ENCODE measurements around the gene OTX2.

Gene OTX2

GRCh38 chr14:56808110-56808382, 2.2 kb downstream of the OTX2 start:
- H3K18ac ChIP-seq (ENCODE audit: low read length), result no peak overlapping the region
- no peaks in the 10 kb centered on the region for H3K36me3 ChIP-seq (ENCODE audit: control insufficient read depth in 1 of 2, insufficient read depth in 2 of 2, low read length in 2 of 2)
- peaks cover 2% of the 10 kb centered on the region for H3K9me3 ChIP-seq (ENCODE audit: insufficient read depth, low read depth, low read length)
- H3K4me1 ChIP-seq (ENCODE audit: control insufficient read depth in 1 of 2, insufficient read depth in 2 of 2, low read length in 2 of 2), result no peaks in the 10 kb centered on the region
- no peak overlapping the region for H4K8ac ChIP-seq (ENCODE audit: low read depth, low read length)
- no peak overlapping the region for H2AK5ac ChIP-seq (ENCODE audit: low read length)
- no peak overlapping the region for H4K12ac ChIP-seq (ENCODE audit: low read depth, low read length)
- no peak overlapping the region for H3K23ac ChIP-seq (ENCODE audit: low read length)
- H2BK12ac ChIP-seq (ENCODE audit: low read length), result no peak overlapping the region
- DNase-seq, result peak in 1 of 2 donors; percentile 18
- no peak overlapping the region for H2BK5ac ChIP-seq (ENCODE audit: low read depth, low read length, poor library complexity)
- H3K4me3 ChIP-seq (ENCODE audit: low read depth, low read length), result no peak overlapping the region
- H3K79me1 ChIP-seq (ENCODE audit: low read length), result no peaks in the 10 kb centered on the region
- peaks cover 88% of the 10 kb centered on the region for H3K27me3 ChIP-seq (ENCODE audit: insufficient read depth, low read length)
- no peak overlapping the region for H2AFZ ChIP-seq (ENCODE audit: insufficient read depth, low read length, poor library complexity)
- H3K14ac ChIP-seq (ENCODE audit: low read length), result no peak overlapping the region
- H3K27ac ChIP-seq (ENCODE audit: low read depth, low read length), result no peak overlapping the region
- no peak overlapping the region for H4K91ac ChIP-seq (ENCODE audit: low read depth, low read length)
- no peak overlapping the region for H3K9ac ChIP-seq (ENCODE audit: low read length)
- H2BK120ac ChIP-seq (ENCODE audit: insufficient read depth, low read length, poor library complexity), result no peak overlapping the region
- no peaks in the 10 kb centered on the region for H3K79me2 ChIP-seq (ENCODE audit: control insufficient read depth, insufficient read depth, low read length, poor library complexity)
- H3K4ac ChIP-seq (ENCODE audit: low read depth, low read length), result no peak overlapping the region
- peak overlapping the region; percentile 36 for H3K4me2 ChIP-seq (ENCODE audit: low read length)
- WGBS (ENCODE audit: extremely low coverage, insufficient coverage, insufficient read length), result no CpG with 5 or more reads among the region's 16 CpGs

GRCh38 chr14:56807386-56808109, 2.7 kb downstream of the OTX2 start:
- WGBS (ENCODE audit: extremely low coverage, insufficient coverage, insufficient read length), result no CpG with 5 or more reads among the region's 39 CpGs

GRCh38 chr14:56806760-56807159, 3.5 kb downstream of the OTX2 start:
- no peak overlapping the region for H3K4ac ChIP-seq (ENCODE audit: low read depth, low read length)
- DNase-seq, result no peak
- no peaks in the 10 kb centered on the region for H3K36me3 ChIP-seq (ENCODE audit: control insufficient read depth in 1 of 2, insufficient read depth in 2 of 2, low read length in 2 of 2)
- H2BK5ac ChIP-seq (ENCODE audit: low read depth, low read length, poor library complexity), result no peak overlapping the region
- no peaks in the 10 kb centered on the region for H3K4me1 ChIP-seq (ENCODE audit: control insufficient read depth in 1 of 2, insufficient read depth in 2 of 2, low read length in 2 of 2)
- no peak overlapping the region for H3K14ac ChIP-seq (ENCODE audit: low read length)
- no CpG with 5 or more reads among the region's 4 CpGs for WGBS (ENCODE audit: extremely low coverage, insufficient coverage, insufficient read length)
- no peaks in the 10 kb centered on the region for H3K79me1 ChIP-seq (ENCODE audit: low read length)
- no peak overlapping the region for H3K4me2 ChIP-seq (ENCODE audit: low read length)
- H3K9me3 ChIP-seq (ENCODE audit: insufficient read depth, low read depth, low read length), result peaks cover 2% of the 10 kb centered on the region
- no peak overlapping the region for H2AK5ac ChIP-seq (ENCODE audit: low read length)
- no peaks in the 10 kb centered on the region for H3K79me2 ChIP-seq (ENCODE audit: control insufficient read depth, insufficient read depth, low read length, poor library complexity)
- no peak overlapping the region for H3K4me3 ChIP-seq (ENCODE audit: low read depth, low read length)
- H2AFZ ChIP-seq (ENCODE audit: insufficient read depth, low read length, poor library complexity), result no peak overlapping the region
- no peak overlapping the region for H4K8ac ChIP-seq (ENCODE audit: low read depth, low read length)
- H3K9ac ChIP-seq (ENCODE audit: low read length), result no peak overlapping the region
- no peak overlapping the region for H3K23ac ChIP-seq (ENCODE audit: low read length)
- H2BK12ac ChIP-seq (ENCODE audit: low read length), result no peak overlapping the region
- no peak overlapping the region for H2BK120ac ChIP-seq (ENCODE audit: insufficient read depth, low read length, poor library complexity)
- H4K12ac ChIP-seq (ENCODE audit: low read depth, low read length), result no peak overlapping the region
- no peak overlapping the region for H4K91ac ChIP-seq (ENCODE audit: low read depth, low read length)
- no peak overlapping the region for H3K27ac ChIP-seq (ENCODE audit: low read depth, low read length)
- H3K18ac ChIP-seq (ENCODE audit: low read length), result no peak overlapping the region
- H3K27me3 ChIP-seq (ENCODE audit: insufficient read depth, low read length), result peaks cover 82% of the 10 kb centered on the region

More at GRCh38 chr14:56807386-56808109, 2.7 kb downstream of the OTX2 start:
- no peak overlapping the region for H3K4me3 ChIP-seq (ENCODE audit: low read depth, low read length)
- peaks cover 2% of the 10 kb centered on the region for H3K9me3 ChIP-seq (ENCODE audit: insufficient read depth, low read depth, low read length)
- peak in 1 of 2 donors; percentile 27 for DNase-seq
- H3K9ac ChIP-seq (ENCODE audit: low read length), result no peak overlapping the region
- no peak overlapping the region for H3K14ac ChIP-seq (ENCODE audit: low read length)
- no peaks in the 10 kb centered on the region for H3K4me1 ChIP-seq (ENCODE audit: control insufficient read depth in 1 of 2, insufficient read depth in 2 of 2, low read length in 2 of 2)
- no peak overlapping the region for H3K18ac ChIP-seq (ENCODE audit: low read length)
- H2BK12ac ChIP-seq (ENCODE audit: low read length), result no peak overlapping the region
- H3K79me2 ChIP-seq (ENCODE audit: control insufficient read depth, insufficient read depth, low read length, poor library complexity), result no peaks in the 10 kb centered on the region
- no peak overlapping the region for H2BK5ac ChIP-seq (ENCODE audit: low read depth, low read length, poor library complexity)
- no peak overlapping the region for H2BK120ac ChIP-seq (ENCODE audit: insufficient read depth, low read length, poor library complexity)
- no peak overlapping the region for H3K4ac ChIP-seq (ENCODE audit: low read depth, low read length)
- no peak overlapping the region for H2AK5ac ChIP-seq (ENCODE audit: low read length)
- no peak overlapping the region for H2AFZ ChIP-seq (ENCODE audit: insufficient read depth, low read length, poor library complexity)
- H4K8ac ChIP-seq (ENCODE audit: low read depth, low read length), result no peak overlapping the region
- H3K27me3 ChIP-seq (ENCODE audit: insufficient read depth, low read length), result peaks cover 85% of the 10 kb centered on the region
- H3K4me2 ChIP-seq (ENCODE audit: low read length), result peak overlapping the region; percentile 36
- H3K36me3 ChIP-seq (ENCODE audit: control insufficient read depth in 1 of 2, insufficient read depth in 2 of 2, low read length in 2 of 2), result no peaks in the 10 kb centered on the region
- H4K91ac ChIP-seq (ENCODE audit: low read depth, low read length), result no peak overlapping the region
- H3K79me1 ChIP-seq (ENCODE audit: low read length), result no peaks in the 10 kb centered on the region
- no peak overlapping the region for H3K27ac ChIP-seq (ENCODE audit: low read depth, low read length)
- H4K12ac ChIP-seq (ENCODE audit: low read depth, low read length), result no peak overlapping the region
- H3K23ac ChIP-seq (ENCODE audit: low read length), result no peak overlapping the region

- Histone ChIP-seq H3K9me3 (ENCODE audit: insufficient read depth, low read depth, low read length) (peaks cover 3% of the 10 kb centered on the region), H4K91ac (ENCODE audit: low read depth, low read length) (no peak overlapping the region), H3K4ac (ENCODE audit: low read depth, low read length) (no peak overlapping the region), H3K4me2 (ENCODE audit: low read length) (no peak overlapping the region), H2AK5ac (ENCODE audit: low read length) (no peak overlapping the region), H2BK120ac (ENCODE audit: insufficient read depth, low read length, poor library complexity) (no peak overlapping the region), H3K4me1 (ENCODE audit: control insufficient read depth in 1 of 2, insufficient read depth in 2 of 2, low read length in 2 of 2) (no peaks in the 10 kb centered on the region), H3K27me3 (ENCODE audit: insufficient read depth, low read length) (peaks cover 80% of the 10 kb centered on the region), H4K8ac (ENCODE audit: low read depth, low read length) (no peak overlapping the region), H4K12ac (ENCODE audit: low read depth, low read length) (no peak overlapping the region), H3K4me3 (ENCODE audit: low read depth, low read length) (no peak overlapping the region), H3K79me1 (ENCODE audit: low read length) (no peaks in the 10 kb centered on the region), H3K9ac (ENCODE audit: low read length) (no peak overlapping the region), H3K23ac (ENCODE audit: low read length) (no peak overlapping the region), H3K27ac (ENCODE audit: low read depth, low read length) (no peak overlapping the region), H2BK12ac (ENCODE audit: low read length) (no peak overlapping the region), H2AFZ (ENCODE audit: insufficient read depth, low read length, poor library complexity) (no peak overlapping the region), H3K18ac (ENCODE audit: low read length) (no peak overlapping the region), H2BK5ac (ENCODE audit: low read depth, low read length, poor library complexity) (no peak overlapping the region), H3K36me3 (ENCODE audit: control insufficient read depth in 1 of 2, insufficient read depth in 2 of 2, low read length in 2 of 2) (no peaks in the 10 kb centered on the region), H3K79me2 (ENCODE audit: control insufficient read depth, insufficient read depth, low read length, poor library complexity) (no peaks in the 10 kb centered on the region), H3K14ac (ENCODE audit: low read length) (no peak overlapping the region)
- no CpG with 5 or more reads among the region's 9 CpGs for WGBS (ENCODE audit: extremely low coverage, insufficient coverage, insufficient read length)
- DNase-seq, result no peak
Observed at GRCh38 chr14:56805992-56806727, 4.1 kb downstream of the OTX2 start.
